B cell (primary cell): ENCODE data around the gene ARHGEF17. TPM values are rescaled to one million over a fixed set of nuclear protein-coding genes. Genes with fewer than 3 reads are reported as not detected.
A peak's percentile ranks its signal among the peaks of the same experiment; 100 is the strongest.

Source experiments
- ATAC-seq: fragments of 200-7000 bp; cut with Tn5 transposase; one replicate; pipeline ENCODE4 v1.10.0; 2021; ENCODE audit warnings: low read depth, mild to moderate bottlenecking, moderate number of reproducible peaks, moderate library complexity
- CTCF ChIA-PET: fragments of 350-600 bp; sonication (Branson Sonifier 250); formaldehyde crosslinking; loops from one replicate; lab custom pipeline; 2021; ENCODE audit warnings: antibody characterized with exemption, inconsistent platforms; lab: Charles Lee
- POLR2A ChIA-PET: fragments of 350-600 bp; sonication (Branson Sonifier 250); formaldehyde crosslinking; loops from one replicate; lab custom pipeline; 2021; ENCODE audit warnings: antibody characterized with exemption; lab: Charles Lee
- DNase-seq: peaks from one replicate; pipeline ENCODE4 v3.0.0; 2013
- H2AFZ ChIP-seq: 2 replicates; pipeline ENCODE4 v1.6.1; 2012; ENCODE audit warnings: mild to moderate bottlenecking, low read depth, low read length; ENCODE audit not compliant: insufficient read depth, poor library complexity, severe bottlenecking
- H3K27ac ChIP-seq, 2 donors: 1 replicate in 1 of 2; 2 replicates in 1 of 2; pipeline ENCODE4 v1.5.1; 2012 to 2013; ENCODE audit warnings: low read length in 2 of 2, mild to moderate bottlenecking in 2 of 2, moderate library complexity in 1 of 2
- H3K27me3 ChIP-seq, 4 experiments: fragments of 200-600 bp in 1 of 4; sonication (generic) in 1 of 4; replicated peaks in 1 of 4; 1 replicate in 2 of 4; 2 replicates in 2 of 4; pipeline versions ENCODE4 v1.6.1 to v1.7.0; 2013 to 2016; ENCODE audit warnings: low read length in 3 of 4, mild to moderate bottlenecking in 2 of 4, mixed read lengths in 1 of 4, moderate library complexity in 1 of 4; ENCODE audit not compliant: insufficient read depth in 4 of 4, control insufficient read depth in 3 of 4; ENCODE audit errors: control extremely low read depth in 1 of 4
- H3K36me3 ChIP-seq, 2 experiments: replicated peaks in 1 of 2; 1 replicate in 1 of 2; 2 replicates in 1 of 2; pipeline versions ENCODE4 v1.6.1 to v1.7.1; 2013; ENCODE audit warnings: low read length in 1 of 2; ENCODE audit not compliant: insufficient read depth in 2 of 2, control insufficient read depth in 1 of 2; ENCODE audit errors: control extremely low read depth in 1 of 2, extremely low read depth in 1 of 2
- H3K4me1 ChIP-seq, 2 donors: fragments of 200-600 bp in 1 of 2; sonication (generic) in 1 of 2; 1 replicate in 1 of 2; 2 replicates in 1 of 2; pipeline versions ENCODE4 v1.5.1 to v1.6.1; 2013 to 2017; ENCODE audit warnings: low read length in 2 of 2; ENCODE audit not compliant: control insufficient read depth in 2 of 2, insufficient read depth in 2 of 2
- H3K4me2 ChIP-seq: replicated peaks from 2 replicates; pipeline ENCODE3; 2012; ENCODE audit warnings: mild to moderate bottlenecking, low read depth, low read length; ENCODE audit not compliant: poor library complexity, severe bottlenecking
- H3K4me3 ChIP-seq, 5 experiments: fragments of 200-600 bp in 1 of 5; sonication (generic) in 1 of 5; 1 replicate in 3 of 5; 2 replicates in 2 of 5; pipeline versions ENCODE4 v1.5.1 to v1.7.0; 2011 to 2016; ENCODE audit warnings: low read length in 4 of 5, mild to moderate bottlenecking in 4 of 5, low read depth in 2 of 5, control low read depth in 1 of 5, moderate library complexity in 1 of 5; ENCODE audit not compliant: insufficient read depth in 1 of 5; ENCODE audit errors: control extremely low read depth in 1 of 5, extremely low read depth in 1 of 5
- H3K79me2 ChIP-seq: fragments of 200-600 bp; sonication (generic); one replicate; pipeline ENCODE4 v1.6.0; 2016; ENCODE audit warnings: low read length; ENCODE audit not compliant: control insufficient read depth, insufficient read depth
- H3K9ac ChIP-seq: fragments of 200-600 bp; sonication (generic); 2 replicates; pipeline ENCODE4 v1.6.1; 2017; ENCODE audit warnings: mild to moderate bottlenecking, low read length, moderate library complexity
- H3K9me3 ChIP-seq, 3 donors: one replicate each; pipeline versions ENCODE4 v1.6.1 to v1.7.1; 2013; ENCODE audit warnings: low read length in 2 of 3; ENCODE audit not compliant: control insufficient read depth in 2 of 3, insufficient read depth in 1 of 3; ENCODE audit errors: control extremely low read depth in 1 of 3
- H4K20me1 ChIP-seq: 2 replicates; pipeline ENCODE4 v1.6.0; 2012; ENCODE audit warnings: mild to moderate bottlenecking, low read length; ENCODE audit not compliant: insufficient read depth, control insufficient read depth, poor library complexity, severe bottlenecking
- H3K27ac Mint-ChIP-seq: one replicate; pipeline ENCODE4 v1.8.0; 2021; ENCODE audit warnings: mixed read lengths
- H3K27me3 Mint-ChIP-seq: one replicate; pipeline ENCODE4 v1.8.0; 2021; ENCODE audit warnings: mixed read lengths
- H3K4me1 Mint-ChIP-seq: one replicate; pipeline ENCODE4 v1.8.0; 2021; ENCODE audit warnings: mixed read lengths
- H3K4me3 Mint-ChIP-seq: one replicate; pipeline ENCODE4 v1.8.0; 2021; ENCODE audit warnings: mixed read lengths
- H3K9me3 Mint-ChIP-seq: one replicate; pipeline ENCODE4 v1.8.0; 2022; ENCODE audit warnings: mixed read lengths; ENCODE audit not compliant: insufficient read depth
- CTCF ChIP-seq: fragments of 200-600 bp; IDR thresholded peaks from one replicate; pipeline ENCODE4 v1.8.0; 2022; ENCODE audit warnings: antibody characterized with exemption, mild to moderate bottlenecking
- EZH2 ChIP-seq: IDR thresholded peaks from 2 replicates; pipeline ENCODE4 v1.6.1; 2012; ENCODE audit warnings: borderline replicate concordance, low read depth, mild to moderate bottlenecking, moderate library complexity, low read length; ENCODE audit not compliant: insufficient read depth, poor library complexity, severe bottlenecking
- WGBS: methylation state at CpG from one replicate; pipeline ENCODE4 v1.1.5; 2013; ENCODE audit warnings: missing lambda C conversion rate; ENCODE audit not compliant: insufficient coverage; 5-methylcytosine and 5-hydroxymethylcytosine counted together
- intact Hi-C: fragments of 100-400 bp; cut with micrococcal nuclease; formaldehyde crosslinking; loops from one replicate; pipeline ENCODE4 v1.10.0; 2022
- polyA plus RNA-seq: library from polyadenylated mRNA; depleted of rRNA; stranded (reverse); fragments of >200 nt; gene quantifications from 2 replicates; pipeline ENCODE4 v1.2.3, GENCODE V29; 2012
- total RNA-seq, 2 donors: library from RNA; stranded (reverse); fragments of 120-200 nt in 1 of 2; gene quantifications; 1 replicate in 1 of 2; 2 replicates in 1 of 2; pipeline versions ENCODE4 v1.2.3 to v1.2.4, GENCODE V29; 2013 to 2022

The ARHGEF17 gene
- total and polyA plus RNA-seq, 2 donors (not counting 1 experiment from before 2014, with no cell fraction given) = 0.05 TPM; not detected in 1

GRCh38 chr11:73406131-73406530, 98.1 kb downstream of the ARHGEF17 start:
- no peak overlapping the region for H3K4me2 ChIP-seq
- Mint-ChIP-seq H3K27ac (peak overlapping the region; percentile 26), H3K27me3 (no peaks in the 10 kb centered on the region), H3K9me3 (no peaks in the 10 kb centered on the region), H3K4me3 (no peak overlapping the region), H3K4me1 (peaks cover 2% of the 10 kb centered on the region)
- no peak overlapping the region for H3K9ac ChIP-seq
- no peak overlapping the region for H3K27ac ChIP-seq
- ChIA-PET POLR2A (interaction anchor here (0.6 kb wide), 1 partner anchor 9 kb away, joined by 8 read pairs; no protein-coding TSS in a partner anchor), CTCF (interaction anchor here (1.0 to 1.5 kb wide), 5 partner anchors 13 to 254 kb away, joined by 3 to 7 read pairs (median 5); no protein-coding TSS in a partner anchor)
- intact Hi-C loops = no loop called here
- DNase-seq (no peak), ATAC-seq (no peak)
- no peaks in the 10 kb centered on the region for H3K4me1 ChIP-seq
- WGBS = no CpG with 5 or more reads among the region's 1 CpG
- no peaks in the 10 kb centered on the region for H3K27me3 ChIP-seq
- H3K36me3 ChIP-seq = peaks cover 0 to 37% of the 10 kb centered on the region in 2 experiments
- H3K79me2 ChIP-seq = no peaks in the 10 kb centered on the region
- H3K9me3 ChIP-seq = no peaks in the 10 kb centered on the region
- TF ChIP-seq CTCF (no peak), EZH2 (no peak)
- H4K20me1 ChIP-seq = no peaks in the 10 kb centered on the region
- no peak overlapping the region for H3K4me3 ChIP-seq
- H2AFZ ChIP-seq = no peak overlapping the region

DNA sequence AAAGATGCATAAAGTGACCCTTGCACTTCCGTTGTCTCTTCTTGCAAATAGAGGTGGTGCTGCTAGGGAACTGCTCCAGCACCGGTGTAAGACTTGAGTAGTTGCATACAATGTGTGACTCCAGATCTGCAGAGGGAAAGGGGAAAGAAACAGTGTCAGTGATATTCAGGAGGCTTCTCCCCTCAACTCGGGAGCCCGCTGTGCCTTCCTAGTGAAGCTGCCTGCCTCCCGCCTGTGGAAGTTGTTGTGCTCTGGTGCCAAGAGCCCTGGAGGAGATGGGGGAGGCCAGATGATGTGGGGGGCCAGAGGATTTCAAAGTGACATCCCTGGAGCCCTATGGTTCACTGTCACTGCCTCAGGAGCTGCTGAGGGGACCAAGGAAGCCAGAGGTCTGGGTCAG, 98.5 kb downstream of the ARHGEF17 start:
- Mint-ChIP-seq H3K27me3 (no peaks in the 10 kb centered on the region), H3K4me1 (peaks cover 2% of the 10 kb centered on the region), H3K9me3 (no peaks in the 10 kb centered on the region), H3K4me3 (no peak overlapping the region), H3K27ac (no peak overlapping the region)
- CTCF ChIA-PET = interaction anchor here (1.2 to 1.5 kb wide), 6 partner anchors 13 to 255 kb away, joined by 3 to 7 read pairs (median 6); no protein-coding TSS in a partner anchor
- H3K9ac ChIP-seq = no peak overlapping the region
- no peak overlapping the region for H3K27ac ChIP-seq
- H3K4me3 ChIP-seq = no peak overlapping the region
- peaks cover 0 to 37% of the 10 kb centered on the region in 2 experiments for H3K36me3 ChIP-seq
- no peaks in the 10 kb centered on the region for H3K27me3 ChIP-seq
- H4K20me1 ChIP-seq = no peaks in the 10 kb centered on the region
- intact Hi-C loops = no loop called here
- H2AFZ ChIP-seq = no peak overlapping the region
- 96% methylated on average over 5 of the region's 5 CpGs for WGBS
- no peaks in the 10 kb centered on the region for H3K4me1 ChIP-seq
- H3K79me2 ChIP-seq = no peaks in the 10 kb centered on the region
- H3K4me2 ChIP-seq = no peak overlapping the region
- ATAC-seq (no peak), DNase-seq (no peak)
- H3K9me3 ChIP-seq = no peaks in the 10 kb centered on the region
- POLR2A ChIA-PET = no interaction called here
- no peak for TF ChIP-seq CTCF
- no peak for TF ChIP-seq EZH2
